Cardiac fibroblast (primary cell): ENCODE data around the gene ID3.

Experiments used
- DNase-seq, 2 donors: peaks; one replicate each; pipeline versions ENCODE4 v3.0.0 to v3.0.0-alpha.2; 2010; ENCODE audit warnings: low read depth in 2 of 2
- H3K4me3 ChIP-seq, 2 donors: replicated peaks in 1 of 2; 1 replicate in 1 of 2; 2 replicates in 1 of 2; pipeline ENCODE4 v1.5.1; 2011; ENCODE audit warnings: low read depth in 2 of 2, low read length in 2 of 2, mild to moderate bottlenecking in 2 of 2, moderate library complexity in 1 of 2
- TF ChIP-seq, protein P1 (sequence below): IDR thresholded peaks from one replicate; pipeline ENCODE4 v1.5.1; 2011; ENCODE audit warnings: low read depth, mild to moderate bottlenecking, low read length, inconsistent platforms

Gene ID3

DNA sequence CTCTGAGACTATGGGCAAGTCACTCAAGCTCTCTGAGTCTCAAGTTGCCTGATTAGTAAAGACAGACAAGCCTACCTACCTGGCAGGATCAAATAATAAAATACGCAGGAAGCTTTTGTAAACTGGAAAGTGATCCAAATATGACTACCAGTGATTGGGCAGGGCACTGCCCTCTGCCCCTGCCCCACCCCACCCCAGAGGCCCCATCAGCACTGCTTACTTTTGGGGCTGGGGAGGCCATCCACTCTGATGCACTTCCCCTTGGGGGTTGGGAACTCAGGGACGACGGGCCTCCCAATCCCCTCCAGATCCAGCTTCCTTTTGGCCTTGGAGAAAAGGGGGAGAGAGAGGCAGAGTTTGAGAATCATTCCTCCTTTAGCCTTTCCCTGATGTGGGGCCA is 35.1 kb downstream of the ID3 start:
- no peak for DNase-seq
- no peak overlapping the region for H3K4me3 ChIP-seq
- TF ChIP-seq, protein P1, sequence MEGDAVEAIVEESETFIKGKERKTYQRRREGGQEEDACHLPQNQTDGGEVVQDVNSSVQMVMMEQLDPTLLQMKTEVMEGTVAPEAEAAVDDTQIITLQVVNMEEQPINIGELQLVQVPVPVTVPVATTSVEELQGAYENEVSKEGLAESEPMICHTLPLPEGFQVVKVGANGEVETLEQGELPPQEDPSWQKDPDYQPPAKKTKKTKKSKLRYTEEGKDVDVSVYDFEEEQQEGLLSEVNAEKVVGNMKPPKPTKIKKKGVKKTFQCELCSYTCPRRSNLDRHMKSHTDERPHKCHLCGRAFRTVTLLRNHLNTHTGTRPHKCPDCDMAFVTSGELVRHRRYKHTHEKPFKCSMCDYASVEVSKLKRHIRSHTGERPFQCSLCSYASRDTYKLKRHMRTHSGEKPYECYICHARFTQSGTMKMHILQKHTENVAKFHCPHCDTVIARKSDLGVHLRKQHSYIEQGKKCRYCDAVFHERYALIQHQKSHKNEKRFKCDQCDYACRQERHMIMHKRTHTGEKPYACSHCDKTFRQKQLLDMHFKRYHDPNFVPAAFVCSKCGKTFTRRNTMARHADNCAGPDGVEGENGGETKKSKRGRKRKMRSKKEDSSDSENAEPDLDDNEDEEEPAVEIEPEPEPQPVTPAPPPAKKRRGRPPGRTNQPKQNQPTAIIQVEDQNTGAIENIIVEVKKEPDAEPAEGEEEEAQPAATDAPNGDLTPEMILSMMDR = no peak

DNA sequence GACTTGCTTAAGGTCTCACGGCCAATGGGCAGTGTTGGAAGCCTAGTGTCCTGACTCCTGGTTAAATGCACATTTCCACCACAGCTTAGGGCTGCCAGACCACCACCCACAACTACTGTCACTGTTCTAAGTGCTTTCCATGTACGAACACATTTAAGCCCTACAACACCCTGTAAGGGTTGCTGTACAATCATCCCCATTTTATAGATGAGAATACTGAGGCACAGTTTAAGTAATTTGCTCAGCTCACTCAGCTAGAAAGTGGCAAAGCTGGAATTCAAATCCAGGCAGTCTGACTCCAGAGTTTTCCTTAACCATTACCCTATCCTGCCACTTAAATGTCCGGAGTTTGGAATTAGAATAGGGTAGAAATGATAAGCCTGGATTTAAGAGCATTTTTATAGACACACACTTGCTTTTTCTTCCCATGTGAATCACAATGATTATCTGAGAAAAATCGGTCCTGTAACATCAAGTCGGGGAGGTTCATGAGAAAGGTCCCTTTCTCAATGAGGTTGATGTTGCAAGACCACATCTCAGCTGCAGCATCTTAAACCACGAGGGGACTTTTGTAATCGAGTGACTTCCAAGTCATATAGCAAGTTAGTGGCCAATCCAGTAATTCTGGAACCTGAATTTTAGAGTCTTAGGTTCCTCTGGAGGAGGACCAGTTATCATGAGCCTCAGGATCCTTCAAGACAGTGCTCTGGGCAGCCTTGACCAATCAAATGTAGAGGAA is 36.9 kb downstream of the ID3 start:
- peak in 1 of 2 donors; percentile 20 for DNase-seq
- no peak overlapping the region for H3K4me3 ChIP-seq
- TF ChIP-seq, protein P1 = no peak

DNA sequence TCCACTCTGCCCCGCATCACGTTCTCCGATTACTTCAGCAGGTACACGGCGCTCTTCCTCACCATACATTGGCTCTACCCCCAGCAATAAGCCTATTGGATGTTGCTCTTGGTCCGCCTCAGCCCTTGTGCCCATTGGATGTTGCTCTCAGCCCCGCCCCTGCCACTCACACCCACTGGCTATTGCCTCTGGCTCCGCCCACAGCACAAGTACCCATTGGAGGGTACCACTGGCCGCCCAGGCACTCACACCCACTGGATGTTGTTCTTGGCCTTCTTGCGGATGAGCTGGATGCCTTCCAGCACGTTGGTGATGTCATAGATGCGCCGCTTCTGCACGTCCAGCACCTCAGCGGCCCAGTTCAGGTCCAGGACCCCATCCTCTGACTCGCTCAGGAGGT is 37.7 kb downstream of the ID3 start:
- no peak overlapping the region for H3K4me3 ChIP-seq

DNA sequence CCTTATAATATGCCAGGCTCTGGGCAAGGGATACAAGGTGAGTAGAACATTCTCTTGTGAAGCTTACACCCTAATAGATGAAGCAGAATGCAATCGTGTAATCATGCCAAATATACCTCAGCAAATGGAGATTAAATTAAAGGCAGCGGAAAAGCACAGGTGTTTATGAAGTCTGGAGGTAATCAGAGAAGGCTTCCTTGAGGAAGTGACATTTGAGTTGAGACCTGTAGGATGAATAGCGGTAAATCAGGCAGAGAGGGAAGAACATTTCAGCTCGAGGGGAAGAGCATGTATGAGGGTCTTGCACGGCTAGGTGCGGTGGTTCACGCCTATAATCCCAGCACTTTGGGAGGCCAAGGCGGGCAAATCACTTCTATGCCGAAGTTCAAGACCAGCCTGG is 41.7 kb downstream of the ID3 start:
- no peak for DNase-seq
- TF ChIP-seq, protein P1 = no peak
- no peak overlapping the region for H3K4me3 ChIP-seq

More for the DNA sequence above, 37.7 kb downstream of the ID3 start:
- TF ChIP-seq, protein P1 = no peak
- no peak for DNase-seq

DNA sequence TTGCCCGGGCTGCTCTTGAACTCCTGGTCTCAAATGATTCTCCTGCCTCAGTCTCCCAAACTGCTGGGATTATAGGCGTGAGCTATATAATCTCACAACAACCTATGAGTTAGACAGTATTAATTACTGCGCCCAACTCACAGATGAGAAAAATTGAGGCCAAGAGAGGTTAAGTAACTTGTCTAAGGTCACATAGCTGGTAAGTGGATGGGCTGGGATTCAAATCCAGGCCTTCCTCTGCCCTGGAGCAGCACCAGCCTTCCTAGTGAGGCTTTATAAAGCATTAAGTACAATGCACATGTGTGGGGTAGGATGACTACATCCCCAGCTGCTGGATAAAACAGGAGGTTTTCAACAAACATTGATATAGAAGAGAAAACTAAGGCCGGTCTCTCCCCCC is 43.4 kb downstream of the ID3 start:
- no peak for DNase-seq
- H3K4me3 ChIP-seq = no peak overlapping the region
- TF ChIP-seq, protein P1 = no peak

DNA sequence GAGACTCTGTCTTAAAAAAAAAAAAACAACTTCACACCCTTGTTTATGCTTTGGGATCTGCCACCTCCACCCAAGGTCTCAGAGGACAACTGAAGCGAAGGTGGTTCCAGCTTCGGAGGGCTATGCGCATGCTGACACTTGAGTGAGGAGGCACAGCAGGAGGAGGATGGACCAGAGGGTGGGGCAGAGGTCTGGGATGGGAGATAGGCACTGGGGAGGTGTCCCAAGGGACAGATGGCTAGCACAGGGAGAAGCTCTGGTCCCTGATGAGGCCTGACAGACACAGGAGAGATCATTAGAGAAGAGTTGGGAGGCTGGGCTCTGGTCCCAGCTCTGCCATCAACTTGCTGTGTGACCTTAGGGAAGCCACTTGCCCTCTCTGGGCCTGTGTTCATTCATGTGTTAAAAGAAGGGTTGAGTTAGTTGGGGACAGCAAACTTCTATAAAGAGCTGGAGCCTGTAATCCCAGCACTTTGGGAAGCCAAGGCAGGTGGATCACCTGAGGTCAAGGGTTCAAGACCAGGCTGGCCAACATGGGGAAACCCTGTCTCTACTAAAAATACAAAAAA is 45.1 kb downstream of the ID3 start:
- H3K4me3 ChIP-seq = no peak overlapping the region
- TF ChIP-seq, protein P1 = no peak
- no peak for DNase-seq
